Keratinocyte (primary cell): ENCODE data around the gene PIGL. TPM values are rescaled to one million over a fixed set of nuclear protein-coding genes. Genes with fewer than 3 reads are reported as not detected.

Experiments
- DNase-seq: peaks from one replicate; pipeline ENCODE4 v3.0.0-alpha.2; 2011; ENCODE audit warnings: low read depth, missing footprints, low spot score
- FAIRE-seq: peaks from 2 replicates; lab custom pipeline; 2011; peaks lifted over from hg19 to GRCh38; lab: Jason Lieb, UNC
- H2AFZ ChIP-seq: 2 replicates; pipeline ENCODE4 v1.6.0; 2012; ENCODE audit warnings: low read length, control low read depth, inconsistent platforms; ENCODE audit not compliant: control insufficient read depth
- H3K27ac ChIP-seq: 2 replicates; pipeline ENCODE4 v1.5.1; 2011; ENCODE audit warnings: low read length; ENCODE audit not compliant: control insufficient read depth, insufficient read depth
- H3K27me3 ChIP-seq: 3 replicates; pipeline ENCODE4 v1.6.0; 2011; ENCODE audit warnings: low read length; ENCODE audit not compliant: control insufficient read depth, insufficient read depth; ENCODE audit errors: extremely low read depth
- H3K36me3 ChIP-seq, 2 experiments: 2 replicates in 1 of 2; 3 replicates in 1 of 2; pipeline ENCODE4 v1.5.1; 2011; ENCODE audit warnings: low read length in 2 of 2, mild to moderate bottlenecking in 1 of 2; ENCODE audit not compliant: control insufficient read depth in 2 of 2, insufficient read depth in 2 of 2; ENCODE audit errors: extremely low read depth in 1 of 2
- H3K4me1 ChIP-seq: 3 replicates; pipeline ENCODE4 v1.5.1; 2011; ENCODE audit warnings: low read length; ENCODE audit not compliant: control insufficient read depth, insufficient read depth; ENCODE audit errors: extremely low read depth
- H3K4me2 ChIP-seq: 3 replicates; pipeline ENCODE4 v1.6.0; 2011; ENCODE audit warnings: low read depth, low read length; ENCODE audit not compliant: control insufficient read depth, insufficient read depth; ENCODE audit errors: extremely low read depth
- H3K4me3 ChIP-seq, 3 experiments: fragments of 200-600 bp in 1 of 3; sonication (generic) in 1 of 3; 2 replicates in 2 of 3; 3 replicates in 1 of 3; pipeline ENCODE4 v1.5.1; 2011 to 2016; ENCODE audit warnings: low read length in 3 of 3, mild to moderate bottlenecking in 3 of 3, control low read depth in 2 of 3, inconsistent platforms in 1 of 3, low read depth in 1 of 3, mixed read lengths in 1 of 3, mixed run types in 1 of 3, moderate library complexity in 1 of 3; ENCODE audit not compliant: control insufficient read depth in 2 of 3, insufficient read depth in 2 of 3; ENCODE audit errors: extremely low read depth in 1 of 3
- H3K79me2 ChIP-seq: 2 replicates; pipeline ENCODE4 v1.6.0; 2012; ENCODE audit warnings: low read length; ENCODE audit not compliant: control insufficient read depth, insufficient read depth
- H3K9ac ChIP-seq: 3 replicates; pipeline ENCODE4 v1.6.0; 2011; ENCODE audit warnings: low read length; ENCODE audit not compliant: control insufficient read depth, insufficient read depth; ENCODE audit errors: extremely low read depth
- H3K9me1 ChIP-seq: 3 replicates; pipeline ENCODE4 v1.6.0; 2011; ENCODE audit warnings: low read length; ENCODE audit not compliant: control insufficient read depth, insufficient read depth; ENCODE audit errors: extremely low read depth
- H3K9me3 ChIP-seq: 2 replicates; pipeline ENCODE4 v1.5.1; 2012; ENCODE audit warnings: low read depth, low read length; ENCODE audit not compliant: control insufficient read depth
- H4K20me1 ChIP-seq: 3 replicates; pipeline ENCODE4 v1.6.0; 2011; ENCODE audit warnings: low read length; ENCODE audit not compliant: control insufficient read depth, insufficient read depth; ENCODE audit errors: extremely low read depth
- EZH2 ChIP-seq: IDR thresholded peaks from one replicate; pipeline ENCODE4 v1.6.1; 2012; ENCODE audit warnings: inconsistent platforms, mild to moderate bottlenecking, low read length, moderate library complexity
- dilution Hi-C: fragments of 300-500 bp; cut with MboI; formaldehyde crosslinking; loops from one replicate; pipeline ENCODE4 v1.7.0; 2020; ENCODE audit warnings: low sequenced_read_pairs; ENCODE audit not compliant: extremely low pct_ligation_motif_present
- polyA plus RNA-seq, 5 experiments: library from polyadenylated mRNA; depleted of rRNA in 3 of 5; stranded (reverse) in 3 of 5; stranded (forward) in 1 of 5; unstranded in 1 of 5; fragments of >200 nt; gene quantifications; 1 replicate in 1 of 5; 2 replicates in 3 of 5; 3 replicates in 1 of 5; pipeline versions ENCODE4 v1.2.1 to v1.2.3, GENCODE V29; 2011 to 2012; ENCODE audit warnings: missing spikeins in 2 of 5, low read depth in 1 of 5, low replicate concordance in 1 of 5
- TF ChIP-seq, protein P1 (sequence below), 3 experiments: IDR thresholded peaks in 1 of 3; conservative IDR thresholded peaks in 1 of 3; optimal IDR thresholded peaks in 1 of 3; 2 replicates in 2 of 3; 3 replicates in 1 of 3; pipeline versions ENCODE3 to v1.5.1; 2011; ENCODE audit warnings: low read length in 3 of 3, mild to moderate bottlenecking in 3 of 3, moderate library complexity in 2 of 3, control low read depth in 1 of 3, inconsistent platforms in 1 of 3; ENCODE audit not compliant: insufficient read depth in 2 of 3; ENCODE audit errors: extremely low read depth in 1 of 3

PIGL gene
- polyA plus RNA-seq, 1 donor (not counting 4 experiments of a cell fraction or from before 2014, with no cell fraction given), result 21.5 TPM

- FAIRE-seq (no peak), DNase-seq (no peak)
- Histone ChIP-seq H3K4me2 (no peak overlapping the region), H3K27me3 (no peaks in the 10 kb centered on the region), H3K9me3 (no peaks in the 10 kb centered on the region), H3K79me2 (no peaks in the 10 kb centered on the region), H3K36me3 (no peaks in the 10 kb centered on the region), H3K9me1 (no peaks in the 10 kb centered on the region), H3K4me3 (no peak overlapping the region), H3K4me1 (peaks cover 7% of the 10 kb centered on the region), H4K20me1 (no peaks in the 10 kb centered on the region), H3K27ac (no peak overlapping the region), H3K9ac (no peak overlapping the region), H2AFZ (no peak overlapping the region)
- dilution Hi-C loops, result no loop called here
- TF ChIP-seq, protein P1, sequence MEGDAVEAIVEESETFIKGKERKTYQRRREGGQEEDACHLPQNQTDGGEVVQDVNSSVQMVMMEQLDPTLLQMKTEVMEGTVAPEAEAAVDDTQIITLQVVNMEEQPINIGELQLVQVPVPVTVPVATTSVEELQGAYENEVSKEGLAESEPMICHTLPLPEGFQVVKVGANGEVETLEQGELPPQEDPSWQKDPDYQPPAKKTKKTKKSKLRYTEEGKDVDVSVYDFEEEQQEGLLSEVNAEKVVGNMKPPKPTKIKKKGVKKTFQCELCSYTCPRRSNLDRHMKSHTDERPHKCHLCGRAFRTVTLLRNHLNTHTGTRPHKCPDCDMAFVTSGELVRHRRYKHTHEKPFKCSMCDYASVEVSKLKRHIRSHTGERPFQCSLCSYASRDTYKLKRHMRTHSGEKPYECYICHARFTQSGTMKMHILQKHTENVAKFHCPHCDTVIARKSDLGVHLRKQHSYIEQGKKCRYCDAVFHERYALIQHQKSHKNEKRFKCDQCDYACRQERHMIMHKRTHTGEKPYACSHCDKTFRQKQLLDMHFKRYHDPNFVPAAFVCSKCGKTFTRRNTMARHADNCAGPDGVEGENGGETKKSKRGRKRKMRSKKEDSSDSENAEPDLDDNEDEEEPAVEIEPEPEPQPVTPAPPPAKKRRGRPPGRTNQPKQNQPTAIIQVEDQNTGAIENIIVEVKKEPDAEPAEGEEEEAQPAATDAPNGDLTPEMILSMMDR (optimal IDR thresholded peaks at IDR 0.05 in 1 of 3, IDR thresholded peaks at IDR 0.05 in 1 of 3, conservative IDR thresholded peaks at IDR 0.05 in 1 of 3; ENCODE audit: extremely low read depth in 1 of 3, insufficient read depth in 2 of 3, low read length in 3 of 3), result no peak
- TF ChIP-seq EZH2, result no peak
These were observed 83.5 kb downstream of the PIGL start for GRCh38 chr17:16300554-16300953.

DNA sequence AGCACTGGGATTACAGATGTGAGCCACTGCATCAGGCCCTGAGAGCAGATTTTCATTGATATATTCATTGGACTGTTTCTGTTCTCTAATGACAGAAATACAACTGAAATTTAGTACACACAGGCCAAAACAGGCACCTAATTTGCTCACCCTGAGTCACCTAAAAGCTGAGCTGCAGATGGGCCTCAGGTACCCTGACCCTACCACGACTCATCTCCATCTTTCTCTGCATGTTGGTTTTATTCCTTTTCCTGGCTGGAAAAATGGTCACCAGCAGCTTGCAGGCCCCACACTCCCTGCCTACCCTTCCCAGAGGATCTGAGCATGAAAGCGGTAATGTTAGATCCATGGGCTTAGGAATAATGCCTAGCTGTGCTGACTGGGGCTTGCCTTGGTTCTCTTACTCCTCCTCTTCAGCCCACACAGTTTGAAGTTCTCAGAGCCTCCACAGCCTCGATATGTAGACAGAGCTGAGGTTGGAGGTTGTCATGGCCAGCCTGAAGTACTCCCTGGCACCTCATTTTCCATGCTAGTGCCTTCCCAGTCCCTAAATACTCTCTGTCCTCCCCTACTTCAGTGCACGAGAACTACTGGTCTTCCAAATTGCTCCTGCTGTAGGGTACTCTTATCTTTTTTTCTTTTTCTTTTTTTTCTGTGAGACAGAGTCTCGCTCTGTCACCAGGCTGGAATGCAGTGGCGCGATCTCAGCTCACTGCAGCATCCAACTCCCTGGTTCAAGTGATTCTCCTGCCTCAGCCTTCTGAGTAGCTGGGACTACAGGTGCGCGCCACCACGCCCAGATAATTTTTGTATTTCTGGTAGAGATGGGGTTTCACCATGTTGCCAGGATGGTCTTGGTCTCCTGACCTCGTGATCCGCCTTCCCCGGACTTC is 85.2 kb downstream of the PIGL start:
- no peak overlapping the region for H3K4me3 ChIP-seq
- H3K4me1 ChIP-seq, result peaks cover 7% of the 10 kb centered on the region
- no peaks in the 10 kb centered on the region for H3K9me1 ChIP-seq
- H4K20me1 ChIP-seq, result no peaks in the 10 kb centered on the region
- dilution Hi-C loops, result no loop called here
- no peak overlapping the region for H3K9ac ChIP-seq
- H3K9me3 ChIP-seq, result no peaks in the 10 kb centered on the region
- TF ChIP-seq, protein P1 (optimal IDR thresholded peaks at IDR 0.05 in 1 of 3, IDR thresholded peaks at IDR 0.05 in 1 of 3, conservative IDR thresholded peaks at IDR 0.05 in 1 of 3; ENCODE audit: extremely low read depth in 1 of 3, insufficient read depth in 2 of 3, low read length in 3 of 3), result no peak
- TF ChIP-seq EZH2, result no peak
- no peak overlapping the region for H3K27ac ChIP-seq
- FAIRE-seq (peak; percentile 26), DNase-seq (no peak)
- H3K79me2 ChIP-seq, result no peaks in the 10 kb centered on the region
- no peak overlapping the region for H2AFZ ChIP-seq
- no peaks in the 10 kb centered on the region for H3K27me3 ChIP-seq
- peaks cover 0 to 4% of the 10 kb centered on the region in 2 experiments for H3K36me3 ChIP-seq
- no peak overlapping the region for H3K4me2 ChIP-seq
